HG03354 (cell line): ENCODE results near the gene IL5RA.
A peak's percentile ranks its signal among the peaks of the same experiment; 100 is the strongest.

Experiments
- ATAC-seq: cut with Tn5 transposase; IDR thresholded peaks from one replicate; pipeline ENCODE4 v1.9.1; 2021; ENCODE audit warnings: mild to moderate bottlenecking; ENCODE audit not compliant: unreplicated experiment, poor library complexity, severe bottlenecking

Gene IL5RA

GRCh38 chr3:3071136-3071535 is 39.0 kb downstream of the IL5RA start:
- ATAC-seq = no peak

DNA sequence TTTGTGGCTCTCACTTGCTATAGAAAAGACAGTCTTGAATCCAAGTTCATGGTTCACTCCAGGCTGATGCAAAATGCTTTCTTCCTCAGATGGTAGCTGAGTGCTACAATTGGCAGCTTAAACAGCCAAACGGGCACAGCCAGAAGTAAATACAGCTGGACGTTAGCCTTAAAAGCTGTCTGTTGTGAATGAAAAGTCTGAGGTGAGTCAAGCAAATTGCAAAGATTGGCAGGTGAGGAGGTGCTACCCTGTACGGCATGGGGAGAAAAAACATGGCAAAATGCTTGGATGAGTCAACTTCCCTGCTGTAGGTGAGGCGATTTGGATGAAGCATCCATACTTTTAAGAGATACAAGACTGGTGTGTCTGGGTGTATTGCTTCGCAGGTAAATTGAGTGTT is 40.5 kb downstream of the IL5RA start:
- no peak for ATAC-seq

DNA sequence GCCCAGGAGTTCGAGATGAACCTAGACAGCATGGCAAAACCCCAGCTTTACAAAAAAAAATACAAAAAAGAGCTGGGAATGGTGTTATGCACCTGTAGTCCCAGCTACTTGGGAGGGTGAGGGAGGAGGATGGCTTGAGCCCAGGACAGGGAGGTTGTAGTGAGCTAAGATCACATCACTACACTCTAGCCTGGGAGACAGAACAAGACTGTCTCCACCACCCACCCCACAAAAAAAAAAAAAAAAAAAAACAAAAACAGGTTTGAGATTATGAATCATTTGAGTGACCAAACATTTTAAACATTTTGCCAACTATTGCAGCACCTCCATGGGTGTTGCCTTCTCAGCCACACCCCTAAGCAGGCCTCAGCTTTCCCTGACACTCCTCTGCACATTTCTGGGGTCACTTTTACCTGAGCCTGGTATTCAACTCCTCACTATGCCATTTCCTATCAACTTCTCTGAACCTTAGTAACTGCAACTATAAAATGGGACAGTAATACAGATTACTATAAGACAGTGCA is 41.8 kb downstream of the IL5RA start:
- ATAC-seq = no peak

GRCh38 chr3:3066910-3067309 is 43.3 kb downstream of the IL5RA start:
- no peak for ATAC-seq

GRCh38 chr3:3066378-3066777 is 43.8 kb downstream of the IL5RA start:
- no peak for ATAC-seq

GRCh38 chr3:3065876-3066275 is 44.3 kb downstream of the IL5RA start:
- no peak for ATAC-seq

DNA sequence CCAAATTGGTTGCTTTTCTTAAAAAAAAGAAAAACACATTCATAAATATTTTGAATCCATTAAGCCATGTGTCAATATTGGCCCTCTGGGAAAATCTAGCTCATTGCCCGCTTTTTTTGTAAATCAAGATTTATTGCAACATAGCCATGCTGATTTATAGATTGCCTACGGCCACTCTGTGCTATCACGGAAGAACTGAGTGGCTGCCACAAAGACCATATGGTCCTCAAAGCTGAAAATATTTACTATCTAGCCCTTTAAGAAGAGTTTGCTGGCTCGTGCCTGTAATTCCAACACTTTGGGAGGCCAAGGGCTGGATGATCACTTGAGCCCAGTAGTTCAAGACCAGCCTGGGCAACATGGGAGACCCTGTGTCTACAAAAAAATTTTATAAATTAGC is 45.9 kb downstream of the IL5RA start:
- no peak for ATAC-seq

GRCh38 chr3:3059645-3060044 is 50.5 kb downstream of the IL5RA start:
- ATAC-seq = no peak

GRCh38 chr3:3053974-3054373 is 56.2 kb downstream of the IL5RA start:
- ATAC-seq = no peak

DNA sequence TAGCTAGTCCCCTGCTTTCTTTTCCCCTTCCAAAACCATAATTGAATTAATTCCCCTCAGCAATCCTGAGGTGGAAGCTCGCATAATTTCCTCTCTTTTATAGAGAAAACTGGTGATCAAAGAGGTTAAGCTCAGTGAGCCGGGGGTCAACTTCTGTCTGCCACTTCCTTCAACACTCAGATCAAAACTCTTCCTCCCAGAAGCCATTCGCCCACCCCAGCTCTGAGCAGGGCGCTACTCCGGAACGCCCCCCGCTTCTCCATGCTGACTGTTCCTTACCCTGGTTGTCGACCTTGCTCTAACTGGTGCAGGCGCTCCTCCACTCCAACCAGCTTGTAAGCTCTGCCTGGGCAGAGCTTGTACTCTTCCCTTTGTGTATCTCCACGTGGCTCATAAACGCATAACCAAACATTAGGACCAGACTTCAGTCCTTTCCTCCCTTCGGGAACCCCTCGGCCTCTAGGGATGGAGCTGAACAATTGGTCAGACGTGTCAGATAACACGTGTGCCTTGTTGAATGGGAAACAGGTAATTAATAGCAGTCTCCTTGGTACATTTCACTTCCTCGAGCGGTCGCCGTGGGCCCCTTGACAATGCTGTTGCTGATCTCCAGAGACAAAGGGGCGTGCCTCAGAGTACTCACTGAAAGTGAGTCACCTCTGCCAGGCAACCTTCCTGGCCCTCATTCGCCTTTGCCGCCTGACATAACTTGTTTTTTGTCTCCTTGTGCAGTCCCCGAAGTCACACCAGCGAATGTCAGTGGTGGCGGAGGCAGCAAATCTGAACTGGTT is 71.8 kb downstream of the IL5RA start:
- ATAC-seq = no peak

- ATAC-seq = no peak
Observed at GRCh38 chr3:3037156-3037555, 73.0 kb downstream of the IL5RA start.

GRCh38 chr3:3031326-3031725 is 78.8 kb downstream of the IL5RA start:
- ATAC-seq = no peak

DNA sequence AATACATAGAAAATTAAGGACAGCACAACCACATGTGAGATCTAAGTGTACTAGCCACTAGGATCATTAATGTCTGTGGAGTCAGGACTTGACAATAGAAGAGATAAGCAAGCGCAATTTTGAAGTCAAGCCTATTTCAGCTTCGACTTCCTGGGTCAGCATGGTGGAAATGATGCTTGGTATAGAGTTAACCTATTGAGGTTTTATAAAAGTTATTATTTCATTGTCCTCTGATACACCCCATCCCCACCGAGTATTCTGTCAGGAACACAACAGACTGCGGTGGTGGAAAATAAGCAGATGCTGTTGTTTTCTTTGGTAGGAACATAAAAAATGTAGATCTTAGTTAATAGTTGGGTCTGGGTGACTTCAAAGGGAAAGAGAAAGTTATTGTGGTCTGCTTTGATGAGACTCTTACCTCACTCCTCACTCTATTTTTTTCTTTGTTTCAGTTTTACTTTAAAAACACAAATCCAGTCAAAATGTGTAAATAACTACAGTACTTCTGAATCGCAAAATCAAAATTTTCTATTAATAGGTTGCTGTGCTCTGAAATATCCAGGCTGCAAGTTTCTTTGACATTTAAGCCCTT is 82.1 kb downstream of the IL5RA start:
- ATAC-seq = peak; percentile 93

- ATAC-seq = no peak
Observed at GRCh38 chr3:3023111-3023745, 86.9 kb downstream of the IL5RA start.

- ATAC-seq = no peak
Observed at GRCh38 chr3:3020209-3020608, 90.0 kb downstream of the IL5RA start.
